PFSK-1 (cell line): ENCODE results near the gene CD80.

Experiments used
- FOXP2 ChIP-seq: optimal IDR thresholded peaks from 2 replicates; pipeline ENCODE3; 2011; ENCODE audit warnings: borderline replicate concordance, control low read depth, inconsistent platforms; ENCODE audit not compliant: insufficient read depth; ENCODE audit errors: extremely low read length, extremely low read depth
- POLR2AphosphoS5 ChIP-seq: IDR thresholded peaks from 2 replicates; pipeline ENCODE4 v1.6.1; 2012; ENCODE audit warnings: low read depth, mild to moderate bottlenecking, control low read depth, low read length, moderate library complexity
- REST ChIP-seq, 2 experiments: IDR thresholded peaks; 2 replicates each; pipeline versions ENCODE4 v1.6.1 to v1.8.0; 2011 to 2012; ENCODE audit warnings: low read depth in 2 of 2, low read length in 2 of 2, control low read depth in 1 of 2, inconsistent platforms in 1 of 2, mild to moderate bottlenecking in 1 of 2, moderate library complexity in 1 of 2; ENCODE audit not compliant: insufficient read depth in 1 of 2
- SIN3A ChIP-seq: IDR thresholded peaks from 2 replicates; pipeline ENCODE4 v1.6.1; 2012; ENCODE audit warnings: mild to moderate bottlenecking, low read length, moderate library complexity, borderline replicate concordance; ENCODE audit not compliant: insufficient read depth
- TAF1 ChIP-seq: IDR thresholded peaks from 2 replicates; pipeline ENCODE4 v1.6.1; 2012; ENCODE audit warnings: low read length, control low read depth, borderline replicate concordance; ENCODE audit not compliant: insufficient read depth

DNA sequence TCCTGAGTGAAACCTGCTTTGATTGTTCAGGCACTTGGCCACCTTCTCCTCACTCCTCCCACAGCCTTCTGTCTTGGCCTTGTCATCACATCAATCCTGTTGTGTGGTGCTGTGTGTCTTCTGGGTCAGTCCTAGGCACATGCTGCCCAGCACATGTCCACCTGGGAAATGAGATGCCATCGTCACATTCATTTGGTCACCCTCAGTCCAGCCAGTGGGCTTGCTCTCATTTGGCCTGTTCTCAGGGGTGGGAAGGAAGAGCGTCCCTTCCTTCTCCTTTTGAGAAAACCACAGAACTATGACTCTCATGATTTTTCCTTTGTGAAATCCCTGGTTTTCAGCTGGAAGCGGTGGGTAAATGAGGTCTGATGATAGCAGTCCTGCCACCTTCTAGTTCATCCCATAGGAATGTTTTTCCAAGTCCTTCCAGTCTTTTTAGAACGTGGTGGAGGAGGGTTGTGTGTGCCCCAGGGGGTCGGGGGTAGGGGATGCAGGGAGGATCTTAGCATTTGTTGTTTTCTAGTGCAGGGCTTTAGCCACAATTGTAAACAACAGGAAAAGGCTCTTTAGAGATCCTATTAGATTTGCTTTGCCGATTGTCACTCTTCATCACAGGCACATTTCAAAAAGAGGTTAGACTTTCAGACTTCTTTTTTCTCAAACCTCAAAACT lies 29.8 kb upstream of the CD80 start:
- TF ChIP-seq POLR2AphosphoS5 (no peak), TAF1 (no peak), REST (IDR thresholded peaks at IDR 0.05; ENCODE audit: insufficient read depth in 1 of 2, low read depth in 2 of 2, low read length in 2 of 2) (no peak), FOXP2 (no peak), SIN3A (no peak)
